H1 (cell line): ENCODE measurements around the gene MGAT5.

ENCODE experiments used
- ATF3 ChIP-seq: IDR thresholded peaks from 2 replicates; pipeline ENCODE4 v1.6.1; 2011; ENCODE audit warnings: low read depth, mild to moderate bottlenecking, low read length; ENCODE audit not compliant: insufficient read depth
- BCL11A ChIP-seq, 2 experiments: IDR thresholded peaks; one replicate each; pipeline ENCODE4 v1.6.1; 2011; ENCODE audit warnings: low read depth in 2 of 2, low read length in 2 of 2, mild to moderate bottlenecking in 2 of 2
- CBX8 ChIP-seq: fragments of 300-800, 300-1000 bp; sonication (generic); IDR thresholded peaks from 2 replicates; pipeline ENCODE4 v1.7.1; 2016; ENCODE audit warnings: low read depth, low read length, borderline replicate concordance
- CTCF ChIP-seq, 3 experiments: IDR thresholded peaks; 1 replicate in 2 of 3; 2 replicates in 1 of 3; pipeline versions ENCODE4 v1.5.1 to v1.6.1; 2011; ENCODE audit warnings: low read length in 3 of 3, mild to moderate bottlenecking in 3 of 3, inconsistent platforms in 2 of 3, low read depth in 1 of 3, moderate library complexity in 1 of 3; ENCODE audit not compliant: insufficient read depth in 1 of 3; ENCODE audit errors: control extremely low read depth in 1 of 3
- EP300 ChIP-seq, 2 experiments: IDR thresholded peaks; 1 replicate in 1 of 2; 2 replicates in 1 of 2; pipeline ENCODE4 v1.6.1; 2011 to 2012; ENCODE audit warnings: low read depth in 2 of 2, low read length in 2 of 2, mild to moderate bottlenecking in 2 of 2, borderline replicate concordance in 1 of 2, inconsistent platforms in 1 of 2, moderate library complexity in 1 of 2
- GABPA ChIP-seq: IDR thresholded peaks from 2 replicates; pipeline ENCODE4 v1.6.1; 2011; ENCODE audit warnings: mild to moderate bottlenecking, low read length, moderate library complexity, borderline replicate concordance; ENCODE audit not compliant: insufficient read depth
- POLR2A ChIP-seq, 2 experiments: IDR thresholded peaks; 1 replicate in 1 of 2; 2 replicates in 1 of 2; pipeline ENCODE4 v1.6.1; 2011; ENCODE audit warnings: low read depth in 2 of 2, low read length in 2 of 2, mild to moderate bottlenecking in 2 of 2; ENCODE audit errors: control extremely low read depth in 1 of 2
- POLR2AphosphoS5 ChIP-seq: IDR thresholded peaks from 2 replicates; pipeline ENCODE4 v1.6.1; 2011; ENCODE audit warnings: low read depth, low read length
- RFX5 ChIP-seq: IDR thresholded peaks from 2 replicates; pipeline ENCODE4 v1.6.1; 2011; ENCODE audit warnings: low read depth, low read length, improper control_type of control experiment, borderline replicate concordance
- SRF ChIP-seq: IDR thresholded peaks from 2 replicates; pipeline ENCODE4 v1.6.1; 2011; ENCODE audit warnings: mild to moderate bottlenecking, low read depth, low read length, moderate library complexity

- TF ChIP-seq CTCF (IDR thresholded peaks at IDR 0.05; ENCODE audit: control extremely low read depth in 1 of 3, insufficient read depth in 1 of 3, low read depth in 1 of 3, low read length in 3 of 3) (no peak), POLR2A (IDR thresholded peaks at IDR 0.05; ENCODE audit: control extremely low read depth in 1 of 2, low read depth in 2 of 2, low read length in 2 of 2) (no peak), ATF3 (no peak), EP300 (IDR thresholded peaks at IDR 0.05; ENCODE audit: borderline replicate concordance in 1 of 2, low read depth in 2 of 2, low read length in 2 of 2) (no peak), CBX8 (no peak), POLR2AphosphoS5 (no peak), RFX5 (no peak), SRF (no peak), GABPA (no peak), BCL11A (IDR thresholded peaks at IDR 0.05; ENCODE audit: low read depth in 2 of 2, low read length in 2 of 2) (no peak)
These were observed 209.2 kb downstream of the MGAT5 start for GRCh38 chr2:134462791-134463698.
